GM04503 (cell line): ENCODE results near the gene TRABD2B.

Source experiments
- DNase-seq: peaks from one replicate; pipeline ENCODE4 v3.0.0-alpha.2; 2012; ENCODE audit warnings: low read depth

The TRABD2B gene

DNA sequence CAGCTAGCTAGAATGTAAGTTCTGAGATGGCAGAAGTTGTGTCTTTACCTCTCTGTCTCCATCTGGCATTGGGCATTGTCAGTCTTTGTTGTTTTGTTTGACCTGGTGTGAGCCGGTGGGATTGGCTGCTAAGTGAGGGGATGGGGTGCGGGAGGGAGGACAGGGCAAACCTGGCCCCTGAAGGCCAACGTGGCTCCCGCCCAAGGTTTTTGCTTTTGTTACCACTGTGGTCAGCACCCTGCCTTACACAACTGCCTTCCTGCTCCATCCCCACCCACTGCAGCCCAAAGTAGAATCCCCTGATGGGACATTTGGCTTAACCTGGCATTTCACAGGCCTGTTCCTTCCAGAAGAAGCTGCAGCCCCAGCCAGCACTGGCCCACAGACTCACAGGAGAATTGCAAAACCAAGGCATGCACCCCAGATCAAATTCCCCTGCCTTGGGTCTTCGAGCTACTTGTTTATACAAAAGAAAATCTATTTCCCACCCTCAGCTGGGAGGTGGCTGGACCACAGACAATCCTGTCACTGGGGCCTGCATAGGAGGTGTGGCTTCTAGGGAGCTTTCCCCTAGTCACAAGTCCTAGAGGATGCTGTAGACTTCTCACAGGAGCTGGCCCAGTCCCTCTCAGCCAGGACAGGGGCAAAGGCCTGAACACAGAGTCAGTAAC is 147.5 kb downstream of the TRABD2B start:
- no peak for DNase-seq

DNA sequence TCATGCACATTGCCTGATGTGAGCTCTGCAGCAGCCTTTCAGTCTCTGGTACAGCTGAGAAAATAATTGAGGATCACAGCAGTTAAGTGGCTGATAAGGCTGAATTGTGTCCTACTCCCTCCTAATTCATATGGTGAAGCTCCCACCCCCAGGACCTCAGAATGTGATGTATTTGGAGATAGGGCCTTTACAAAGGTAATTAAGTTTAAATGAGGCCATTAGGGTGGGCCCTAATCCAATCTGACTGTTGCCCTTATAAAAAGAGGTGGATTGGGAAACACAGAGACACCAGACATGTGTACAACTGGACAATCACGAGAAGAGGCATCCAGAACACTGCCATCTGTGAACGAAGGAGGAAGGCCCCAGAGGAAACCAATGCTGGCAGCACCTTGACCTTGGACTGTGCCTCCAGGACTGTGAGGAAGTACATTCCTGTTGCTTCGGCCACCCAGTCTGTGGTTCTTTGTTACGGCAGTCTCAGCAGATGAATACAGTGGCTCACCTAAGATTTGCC is 148.1 kb downstream of the TRABD2B start:
- DNase-seq, result no peak

DNA sequence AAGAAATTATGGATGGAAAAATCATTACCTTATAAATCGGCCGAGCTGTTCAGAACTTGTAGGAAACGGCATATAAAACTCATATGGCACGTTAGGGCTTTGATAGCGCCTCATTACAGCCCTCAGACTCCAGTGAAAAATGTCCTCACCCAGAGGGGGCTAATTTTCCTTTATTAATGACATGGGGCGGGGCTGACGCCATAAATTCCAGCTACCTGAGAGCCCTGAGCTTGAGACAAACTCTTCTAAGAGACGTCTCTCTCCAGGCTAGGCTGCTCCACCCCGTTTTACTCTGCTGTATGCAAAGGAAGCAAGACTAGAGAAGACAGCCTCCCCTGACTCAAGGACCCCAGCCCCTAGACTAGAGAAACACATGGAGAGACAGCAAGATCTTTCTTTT is 149.4 kb downstream of the TRABD2B start:
- DNase-seq, result no peak

DNA sequence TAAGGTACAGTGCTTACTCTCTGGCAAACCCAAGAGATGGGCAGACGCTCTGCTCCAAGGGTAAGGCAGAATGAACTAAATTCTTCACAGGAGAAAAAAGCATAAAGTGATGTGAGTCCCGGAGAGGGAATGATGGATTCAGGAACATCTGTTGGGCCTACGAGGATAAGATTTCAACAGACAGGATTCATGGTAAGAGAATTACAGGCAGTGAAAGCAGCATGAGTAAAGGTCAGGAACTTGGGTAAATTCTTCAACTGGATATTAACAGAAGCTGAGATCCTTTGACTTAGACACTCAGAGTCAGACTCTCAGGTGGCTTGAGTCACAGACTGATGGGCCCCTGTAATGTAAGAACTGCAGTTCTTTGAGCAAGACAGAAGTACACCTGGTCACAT is 152.6 kb downstream of the TRABD2B start:
- DNase-seq, result no peak

DNA sequence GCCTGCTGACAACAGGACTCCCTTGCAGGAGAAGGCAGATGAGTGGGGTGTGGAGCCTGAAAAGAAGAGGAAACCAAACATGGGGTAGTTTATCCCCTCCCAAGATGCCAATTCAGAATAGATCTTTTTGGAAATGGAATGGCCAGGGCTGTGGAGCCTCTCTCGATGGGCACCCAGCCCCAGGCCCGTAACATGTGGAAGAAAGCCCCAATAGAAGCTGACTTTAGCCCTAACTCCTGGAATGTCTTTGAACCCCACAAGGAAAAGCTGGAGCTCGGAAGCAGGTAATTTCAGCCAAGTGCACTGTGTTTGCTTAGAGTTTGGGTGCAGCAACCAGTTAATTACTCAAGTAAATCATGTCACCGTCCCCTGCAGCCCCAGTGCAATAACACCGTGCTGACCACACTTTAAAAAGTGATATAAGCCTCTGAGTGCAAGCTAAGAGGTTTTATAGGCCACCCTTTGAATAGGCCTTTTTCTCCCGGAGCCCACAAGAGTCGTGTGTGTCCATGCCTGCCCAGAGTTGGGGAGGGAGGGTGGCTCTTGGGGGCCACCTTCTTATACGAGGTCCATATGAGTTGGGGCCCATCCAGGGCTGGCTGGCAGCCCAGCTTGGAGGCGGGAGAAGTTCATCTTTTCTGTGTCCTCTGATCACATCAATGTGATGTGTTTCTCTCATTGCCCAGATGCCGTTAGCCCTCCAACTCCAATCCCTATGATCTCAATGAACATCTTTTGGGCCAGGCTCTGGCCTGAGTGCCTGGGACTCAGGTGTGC is 153.2 kb downstream of the TRABD2B start:
- DNase-seq, result no peak

DNA sequence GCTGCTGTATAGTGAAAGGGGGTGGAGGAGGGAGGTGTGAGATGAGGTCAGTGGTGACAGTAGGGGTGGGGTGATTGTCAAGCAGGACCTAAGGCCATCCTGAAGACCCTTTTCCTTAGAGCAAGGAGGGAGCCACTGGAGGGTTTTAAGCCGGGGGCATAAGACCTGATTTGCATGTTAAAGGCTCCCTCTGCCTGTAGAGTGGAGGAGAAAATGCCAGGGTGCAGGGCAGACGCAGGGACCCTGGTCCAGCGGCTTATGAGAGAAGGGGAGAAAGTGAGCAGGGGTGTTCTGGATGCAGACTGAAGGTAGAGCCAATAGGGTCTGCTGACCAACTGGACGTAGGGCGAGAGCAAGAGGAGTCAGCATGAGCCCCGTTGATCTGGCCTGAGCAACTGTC is 154.1 kb downstream of the TRABD2B start:
- DNase-seq, result no peak

DNA sequence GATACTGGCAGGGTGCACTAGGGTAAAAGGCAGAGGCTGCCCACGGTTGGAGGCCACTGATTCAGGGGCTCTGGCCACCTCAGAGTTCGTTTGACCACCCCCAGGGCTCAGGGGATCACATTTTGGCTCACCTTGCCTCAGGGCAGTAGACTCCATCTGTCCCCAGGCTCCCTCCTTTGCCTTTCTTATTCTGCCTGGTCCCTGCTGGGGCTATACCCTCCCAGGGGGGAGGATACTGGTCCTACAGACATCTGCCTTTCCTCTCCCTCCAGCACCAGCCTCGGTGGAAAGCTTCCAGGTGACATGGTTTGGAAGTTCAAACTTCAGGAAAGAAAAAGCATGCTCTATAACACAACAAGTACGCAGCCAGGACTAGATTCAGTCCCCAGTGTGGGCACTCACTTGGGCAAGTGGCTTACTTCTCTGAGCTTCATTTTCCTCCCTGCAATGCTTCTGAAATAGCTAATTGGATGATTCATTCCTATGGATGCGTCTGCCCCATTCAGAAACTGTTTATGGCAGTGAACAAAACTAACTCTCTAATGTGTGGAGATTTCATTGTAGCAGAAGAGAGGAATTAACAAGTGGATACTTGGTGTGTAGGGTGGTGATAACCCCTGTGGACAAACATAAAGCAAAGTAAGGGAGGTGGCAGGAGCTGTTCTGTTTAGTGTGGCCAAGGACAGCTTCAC is 154.8 kb downstream of the TRABD2B start:
- no peak for DNase-seq

DNA sequence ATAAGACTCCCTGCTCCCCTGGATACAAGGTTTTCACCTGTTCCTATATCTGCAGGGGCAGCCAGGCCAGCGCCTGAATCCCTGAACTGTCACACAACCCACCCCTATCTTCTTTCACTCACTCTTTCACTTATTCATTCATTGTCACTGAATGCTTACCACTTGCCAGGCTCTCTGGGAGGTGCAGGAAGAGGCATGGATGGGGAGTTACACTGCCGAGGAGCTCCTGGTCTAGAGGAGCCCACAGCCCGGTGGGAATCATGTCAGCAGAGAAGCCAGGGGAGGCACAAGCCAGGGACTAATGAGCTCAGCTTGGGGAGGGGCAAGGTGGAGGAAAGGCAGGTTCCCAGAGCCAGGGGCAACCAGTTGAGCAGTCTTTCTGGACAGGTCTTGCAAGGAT is 155.8 kb downstream of the TRABD2B start:
- DNase-seq, result no peak

DNA sequence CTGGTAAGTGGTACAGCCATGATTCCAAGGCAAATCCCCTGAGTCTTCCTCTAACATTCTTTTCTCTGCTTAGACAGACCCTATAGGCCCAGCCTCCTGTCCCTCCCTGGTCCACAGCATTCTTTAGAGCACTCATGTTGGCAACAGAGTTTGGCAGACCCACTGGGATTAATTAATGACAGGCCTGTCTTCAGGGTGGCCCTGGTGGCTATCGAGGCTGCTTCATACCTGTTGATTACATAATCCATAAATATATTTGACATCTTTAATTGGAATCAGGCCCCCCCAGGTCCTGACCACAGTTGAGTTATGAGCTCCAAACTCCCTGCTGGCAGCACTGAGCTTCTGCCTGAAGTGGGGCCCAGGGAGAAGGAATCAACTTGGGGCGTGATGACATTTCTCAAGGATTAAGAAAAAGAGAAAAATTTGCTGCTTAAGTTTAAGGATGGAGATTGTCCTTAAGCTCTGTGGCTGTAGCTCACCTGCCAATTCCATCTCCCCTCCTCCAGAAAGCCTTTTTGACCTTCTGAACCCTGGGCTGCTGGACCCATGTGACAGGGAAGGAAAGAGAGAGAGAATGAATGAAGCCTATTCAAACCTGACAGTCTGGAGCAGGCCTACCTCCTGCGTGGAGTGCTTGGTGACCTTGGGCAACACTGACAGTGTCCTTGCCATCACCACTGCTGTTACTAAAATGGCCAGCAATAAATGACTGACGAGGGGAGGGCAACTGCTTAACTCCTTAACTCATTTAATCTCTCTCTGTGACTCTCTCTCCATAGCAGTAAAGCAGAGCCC is 156.6 kb downstream of the TRABD2B start:
- no peak for DNase-seq

DNA sequence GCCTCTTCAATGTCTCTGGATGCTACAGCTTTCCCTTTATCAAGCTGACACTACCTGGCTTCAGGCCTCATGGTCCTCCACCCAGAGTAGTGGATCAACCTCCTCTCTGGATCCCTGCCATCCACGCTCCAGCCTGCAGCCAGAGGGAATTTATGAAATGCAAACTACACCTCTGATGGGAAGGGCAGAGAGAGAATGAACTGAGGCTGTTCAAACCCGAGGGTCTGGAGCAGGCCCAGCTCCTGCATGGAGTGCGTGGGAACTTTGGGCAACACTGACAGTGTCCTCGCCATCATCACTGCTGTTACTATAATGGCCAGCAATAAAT is 157.8 kb downstream of the TRABD2B start:
- DNase-seq, result no peak

DNA sequence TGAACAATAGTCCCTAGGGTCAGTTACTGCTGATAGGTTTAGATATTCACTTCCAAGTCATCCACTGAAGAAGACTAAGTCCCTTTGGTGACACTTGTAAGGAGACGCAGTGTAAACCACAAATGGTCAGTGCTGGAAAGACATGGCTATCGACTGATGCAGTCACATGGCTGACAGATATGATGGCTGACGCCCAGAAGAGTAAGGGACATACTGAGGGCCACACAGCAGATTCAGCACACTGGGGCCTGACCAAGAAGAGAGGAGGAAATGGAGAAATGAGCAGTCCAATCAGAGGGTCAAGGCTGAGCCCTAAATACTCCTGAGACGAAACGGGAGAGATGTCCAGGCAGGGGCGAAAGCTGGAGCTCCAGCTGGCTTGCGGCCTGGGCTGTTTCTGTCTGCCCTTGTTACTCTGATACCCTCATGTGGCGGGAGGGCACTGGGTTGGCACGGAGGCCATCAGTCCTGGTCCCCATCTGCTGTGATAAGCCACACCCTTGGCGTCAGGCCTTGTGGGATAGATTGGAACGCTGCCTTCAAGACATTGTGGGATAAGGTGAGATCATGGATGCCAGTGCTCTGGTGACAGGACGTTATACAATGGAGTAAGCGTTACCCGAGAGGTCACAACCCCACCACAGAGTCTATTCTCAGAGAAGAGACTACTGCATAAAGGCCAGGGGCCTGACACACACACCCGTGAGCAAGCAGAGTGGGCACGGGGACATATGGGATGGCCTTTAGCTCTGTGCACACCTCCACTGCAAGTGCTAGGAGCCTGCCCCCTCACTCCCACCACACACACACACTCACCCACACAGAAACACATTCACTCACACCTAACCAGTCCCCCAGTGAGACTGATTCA is 158.4 kb downstream of the TRABD2B start:
- no peak for DNase-seq

DNA sequence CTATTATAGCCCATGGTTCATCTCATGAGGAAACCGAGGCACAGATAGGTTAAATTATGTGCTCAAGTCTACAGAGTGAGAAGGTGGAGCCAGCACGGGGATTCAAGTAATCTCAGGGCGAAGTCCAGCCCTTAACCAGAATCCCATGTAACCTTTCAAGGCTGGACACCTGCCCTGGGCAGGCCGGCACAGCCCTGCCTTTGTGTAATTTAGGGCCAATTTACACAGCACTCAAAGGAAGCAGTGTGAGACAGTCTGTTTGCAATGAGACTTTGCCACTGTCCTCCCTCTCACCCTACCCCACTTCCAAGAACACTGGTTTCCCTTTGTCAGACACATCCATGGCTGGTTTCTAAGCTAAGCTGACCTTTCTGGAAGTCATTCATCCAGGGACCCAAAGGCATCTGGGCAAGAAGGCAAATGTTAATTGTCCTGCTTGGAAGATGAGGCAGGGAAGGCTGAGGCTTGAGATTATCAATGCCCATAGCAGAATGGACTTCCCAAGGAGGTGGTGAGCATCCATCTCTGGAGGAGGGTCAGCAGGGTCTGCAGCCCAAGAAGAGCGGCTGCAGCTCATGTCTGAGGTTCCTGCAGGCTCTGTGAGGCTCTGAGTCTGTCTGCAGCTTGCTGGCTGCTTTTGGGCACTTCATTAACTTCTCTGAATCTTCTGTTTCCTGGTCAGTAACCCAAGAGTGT is 159.2 kb downstream of the TRABD2B start:
- DNase-seq, result no peak

DNA sequence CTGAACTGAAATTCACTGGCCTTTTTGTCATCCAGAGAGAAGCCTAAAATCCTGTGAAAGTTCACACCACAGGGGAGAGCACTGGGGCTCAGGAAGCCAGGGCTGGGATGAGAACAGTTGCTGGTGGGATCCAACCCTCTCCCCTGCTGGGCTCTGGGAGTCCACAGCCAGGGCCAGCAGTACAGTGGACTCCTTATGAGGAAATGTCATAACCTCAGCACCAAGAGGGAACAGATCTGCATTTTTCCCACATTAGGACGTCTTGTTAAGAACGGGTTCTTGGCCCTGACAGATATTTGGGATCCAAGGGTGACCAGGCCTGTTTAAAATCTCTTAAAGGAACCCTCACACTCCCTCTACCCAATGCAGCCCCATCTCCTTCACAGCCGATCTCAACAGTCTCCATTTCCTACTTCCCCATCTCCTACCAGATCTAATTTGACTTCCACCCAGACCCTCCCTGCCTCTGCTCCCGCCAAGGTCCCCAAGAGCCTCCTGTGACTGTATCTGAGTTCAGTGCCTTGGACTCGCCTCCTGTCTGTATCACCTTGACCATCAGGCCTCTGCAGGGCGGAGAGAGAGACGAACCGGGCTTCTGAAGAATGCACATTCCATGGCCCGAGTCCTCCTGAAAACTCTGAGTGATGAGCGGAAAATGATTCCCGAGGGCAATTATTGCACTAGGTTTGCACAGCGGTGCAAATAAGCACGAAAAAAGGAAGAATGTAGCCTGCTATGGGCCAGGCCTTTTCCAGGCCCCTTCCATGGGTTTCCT is 159.9 kb downstream of the TRABD2B start:
- DNase-seq, result no peak

DNA sequence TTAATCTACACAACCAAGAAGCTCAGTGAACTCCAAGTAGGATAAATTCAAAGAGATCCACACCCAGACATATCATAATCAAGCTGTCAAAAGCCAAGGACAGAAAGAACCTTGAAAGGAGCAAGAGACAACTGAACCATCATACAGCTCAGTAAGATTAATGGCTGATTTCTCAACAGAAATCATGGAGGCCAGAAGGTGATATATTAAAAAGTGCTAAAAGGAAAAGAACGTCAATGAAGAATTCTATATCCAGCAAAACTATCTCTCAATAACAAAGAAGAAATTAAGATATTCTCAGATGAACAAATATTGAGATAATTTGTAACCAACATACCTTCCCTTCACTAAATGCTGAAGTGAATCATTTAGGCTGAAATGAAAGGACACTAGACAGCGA is 161.8 kb downstream of the TRABD2B start:
- no peak for DNase-seq

DNA sequence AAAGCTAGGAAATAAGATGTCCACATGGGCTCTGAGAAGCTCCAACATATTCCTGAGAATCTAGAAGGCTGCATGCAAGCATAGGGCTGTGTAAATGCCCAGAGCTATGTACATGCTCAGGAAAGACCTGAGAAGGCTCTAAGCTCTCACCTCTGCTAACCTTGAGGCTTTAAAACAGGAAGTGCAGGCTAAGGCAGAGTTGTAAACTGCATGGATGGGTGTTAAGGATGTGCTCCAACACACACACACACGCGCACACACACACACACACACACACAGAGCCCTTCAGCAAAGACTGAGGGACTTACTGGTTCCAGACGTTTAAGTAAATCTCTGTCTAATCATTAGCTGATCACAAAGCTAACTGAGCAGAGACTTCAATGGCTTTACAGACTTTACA is 162.9 kb downstream of the TRABD2B start:
- DNase-seq, result no peak

DNA sequence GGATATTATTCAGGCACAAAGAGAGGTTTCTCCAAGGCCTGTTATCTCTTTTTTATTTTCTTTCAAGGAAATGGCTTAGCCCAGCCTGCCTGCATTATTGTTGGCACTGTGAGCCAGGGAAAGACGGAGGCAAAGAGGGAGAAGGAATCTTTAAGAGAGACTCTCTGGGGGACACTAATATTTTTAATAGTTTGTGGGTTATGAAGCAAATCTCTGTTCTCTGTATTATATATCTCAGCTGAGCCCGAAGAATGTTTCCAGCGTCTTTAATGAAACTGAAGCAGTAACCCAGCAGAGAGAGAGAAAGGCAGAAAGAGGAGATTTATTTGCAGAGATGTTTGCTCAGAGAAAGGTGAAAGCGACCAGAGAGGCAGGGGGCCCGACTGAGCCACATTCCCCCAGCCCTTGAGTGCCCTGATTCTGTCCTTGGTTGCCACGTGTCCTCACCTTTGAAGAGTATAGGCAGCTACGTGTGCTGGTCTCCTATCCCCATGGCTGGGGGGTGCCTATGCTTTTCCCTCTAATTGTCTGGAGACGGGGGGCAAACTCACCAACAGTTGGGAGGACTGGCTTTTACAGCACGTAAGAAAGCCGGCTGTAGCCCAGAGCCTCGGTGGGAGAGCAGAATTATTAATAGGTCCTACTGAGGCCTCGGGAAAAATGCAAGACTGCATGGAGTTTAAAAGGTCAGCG is 166.4 kb downstream of the TRABD2B start:
- no peak for DNase-seq

DNA sequence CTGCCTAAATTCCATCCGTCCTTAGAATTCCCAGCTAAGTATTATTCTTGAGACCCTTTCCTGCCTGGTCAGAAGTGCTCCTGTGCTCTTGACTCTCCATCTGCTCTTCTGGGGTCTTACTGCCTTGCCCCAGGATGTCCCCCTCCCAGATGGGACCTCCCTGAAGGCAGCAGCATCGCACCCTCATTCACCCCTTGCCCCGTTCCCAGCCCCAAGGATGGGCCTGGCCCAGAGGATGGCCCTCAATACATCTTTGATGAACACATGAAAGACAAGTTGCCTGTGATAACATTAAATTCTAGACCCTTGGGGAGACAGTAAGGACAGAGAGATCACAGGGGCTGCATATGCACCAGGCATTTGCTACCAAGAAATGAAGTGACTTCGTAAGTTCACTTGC is 167.2 kb downstream of the TRABD2B start:
- no peak for DNase-seq

DNA sequence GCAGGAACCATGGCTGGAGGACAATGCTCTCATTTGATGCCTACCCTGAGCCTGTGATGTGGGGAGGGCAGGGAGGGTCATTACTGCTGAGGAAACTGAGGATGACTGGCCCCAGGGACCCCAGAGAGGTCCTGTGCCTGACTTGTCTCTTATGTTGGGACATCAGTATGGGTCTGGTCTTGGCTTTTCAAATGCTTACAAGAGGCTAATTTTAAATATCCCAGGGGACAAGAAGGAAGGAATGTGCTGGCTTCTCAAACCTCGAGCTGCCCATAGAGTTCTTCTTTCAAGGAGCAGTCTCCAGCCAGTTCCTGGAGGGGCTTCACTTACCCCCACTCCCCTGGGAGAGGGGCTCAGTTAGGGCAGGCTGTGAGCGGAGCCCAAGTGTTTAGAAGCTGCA is 168.2 kb downstream of the TRABD2B start:
- no peak for DNase-seq

DNA sequence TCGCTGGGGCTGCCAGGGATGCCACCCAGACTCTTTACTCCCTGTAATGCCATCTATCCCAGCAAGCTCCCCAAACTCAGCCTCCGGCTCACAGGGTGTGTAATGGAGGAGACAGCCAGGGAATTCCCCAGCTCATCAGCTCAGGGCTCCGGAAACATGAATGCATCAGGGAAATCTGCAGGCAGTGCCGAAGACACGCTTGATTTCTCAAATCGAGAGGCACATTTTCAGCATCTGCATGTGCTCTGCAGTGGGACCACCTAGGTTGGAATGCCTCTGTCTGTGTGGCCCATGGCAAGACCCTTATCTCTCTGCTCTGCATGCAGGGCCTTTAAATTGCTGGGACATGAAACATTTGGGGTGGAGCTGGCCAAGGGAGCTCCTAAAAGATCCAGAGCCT is 170.1 kb downstream of the TRABD2B start:
- no peak for DNase-seq
